Endothelial cell of umbilical vein (primary cell): ENCODE measurements around the gene DNASE1. TPM values are rescaled to one million over a fixed set of nuclear protein-coding genes. Genes with fewer than 3 reads are reported as not detected.

Experiments used
- BruUV-seq: library from RNA; stranded (reverse); fragments of 400-500 nt; replicated peaks from 2 replicates; lab custom pipeline; 2021; lab: Mats Ljungman, UMichigan
- CTCF ChIA-PET: fragments of 300-600, 350-600 bp; sonication (Branson Sonifier 250); formaldehyde crosslinking; loops from one replicate; lab custom pipeline; 2021; ENCODE audit warnings: antibody characterized with exemption, inconsistent platforms; lab: Charles Lee
- POLR2A ChIA-PET: fragments of 300-600, 350-600 bp; sonication (Branson Sonifier 250); formaldehyde crosslinking; loops from one replicate; lab custom pipeline; 2021; ENCODE audit warnings: antibody characterized with exemption, inconsistent platforms; lab: Charles Lee
- DNase-seq: peaks from one replicate; pipeline ENCODE4 v3.0.0-alpha.2; 2011; ENCODE audit warnings: low read depth, low spot score
- FAIRE-seq: peaks from 2 replicates; lab custom pipeline; 2011; peaks lifted over from hg19 to GRCh38; lab: Jason Lieb, UNC
- H2AFZ ChIP-seq: 2 replicates; pipeline ENCODE4 v1.6.0; 2012; ENCODE audit warnings: low read depth, low read length, control low read depth, inconsistent platforms
- H3K27ac ChIP-seq: 2 replicates; pipeline ENCODE4 v1.5.1; 2011; ENCODE audit warnings: low read depth, mild to moderate bottlenecking, control low read depth, low read length, moderate library complexity; ENCODE audit not compliant: insufficient read depth
- H3K27me3 ChIP-seq, 2 experiments: 2 replicates each; pipeline versions ENCODE4 v1.6.0 to v1.6.1; 2011; ENCODE audit warnings: low read length in 2 of 2, mixed read lengths in 1 of 2; ENCODE audit not compliant: control insufficient read depth in 2 of 2, insufficient read depth in 2 of 2
- H3K36me3 ChIP-seq, 2 experiments: 2 replicates in 1 of 2; 3 replicates in 1 of 2; pipeline ENCODE4 v1.5.1; 2011; ENCODE audit warnings: low read length in 2 of 2, mild to moderate bottlenecking in 1 of 2, moderate library complexity in 1 of 2; ENCODE audit not compliant: control insufficient read depth in 2 of 2, insufficient read depth in 2 of 2; ENCODE audit errors: extremely low read depth in 1 of 2
- H3K4me1 ChIP-seq: 3 replicates; pipeline ENCODE4 v1.5.1; 2011; ENCODE audit warnings: mild to moderate bottlenecking, low read length; ENCODE audit not compliant: control insufficient read depth, insufficient read depth; ENCODE audit errors: extremely low read depth
- H3K4me2 ChIP-seq: 2 replicates; pipeline ENCODE4 v1.6.1; 2011; ENCODE audit warnings: low read length, control low read depth, mixed read lengths; ENCODE audit not compliant: insufficient read depth
- H3K4me3 ChIP-seq, 3 experiments: fragments of 200-600 bp in 1 of 3; sonication (generic), shearing (Covaris generic) in 1 of 3; replicated peaks in 1 of 3; 2 replicates each; pipeline ENCODE4 v1.5.1; 2011 to 2016; ENCODE audit warnings: control low read depth in 3 of 3, low read length in 3 of 3, mild to moderate bottlenecking in 2 of 3, inconsistent platforms in 1 of 3, low read depth in 1 of 3, moderate library complexity in 1 of 3; ENCODE audit not compliant: insufficient read depth in 1 of 3
- H3K79me2 ChIP-seq: 2 replicates; pipeline ENCODE4 v1.6.0; 2012; ENCODE audit warnings: low read length, inconsistent platforms; ENCODE audit not compliant: control insufficient read depth, insufficient read depth
- H3K9ac ChIP-seq: replicated peaks from 2 replicates; pipeline ENCODE3; 2011; ENCODE audit warnings: low read length, control low read depth; ENCODE audit not compliant: insufficient read depth; ENCODE audit errors: extremely low read depth
- H3K9me1 ChIP-seq: replicated peaks from 3 replicates; pipeline ENCODE4 v1.6.0; 2011; ENCODE audit warnings: mild to moderate bottlenecking, low read length; ENCODE audit not compliant: control insufficient read depth, insufficient read depth; ENCODE audit errors: extremely low read depth
- H3K9me3 ChIP-seq: replicated peaks from 2 replicates; pipeline ENCODE4 v1.5.1; 2012; ENCODE audit warnings: low read length, inconsistent platforms; ENCODE audit not compliant: control insufficient read depth, insufficient read depth
- H4K20me1 ChIP-seq: replicated peaks from 2 replicates; pipeline ENCODE3; 2011; ENCODE audit warnings: mild to moderate bottlenecking, low read length; ENCODE audit not compliant: control insufficient read depth, insufficient read depth; ENCODE audit errors: extremely low read depth
- CTCF ChIP-seq, 2 donors: IDR thresholded peaks; 1 replicate in 1 of 2; 2 replicates in 1 of 2; pipeline ENCODE4 v1.5.1; 2011; ENCODE audit warnings: low read length in 2 of 2, mild to moderate bottlenecking in 2 of 2, moderate library complexity in 2 of 2, control low read depth in 1 of 2, inconsistent platforms in 1 of 2, low read depth in 1 of 2; ENCODE audit not compliant: insufficient read depth in 1 of 2; ENCODE audit errors: extremely low read depth in 1 of 2
- EZH2 ChIP-seq: IDR thresholded peaks from 2 replicates; pipeline ENCODE4 v1.6.1; 2012; ENCODE audit warnings: borderline replicate concordance, low read depth, mild to moderate bottlenecking, moderate library complexity, low read length, inconsistent platforms; ENCODE audit not compliant: severe bottlenecking
- FOS ChIP-seq: IDR thresholded peaks from 2 replicates; pipeline ENCODE4 v1.6.1; 2011; ENCODE audit warnings: mild to moderate bottlenecking, low read length, moderate library complexity, borderline replicate concordance; ENCODE audit not compliant: insufficient read depth
- GATA2 ChIP-seq: IDR thresholded peaks from 2 replicates; pipeline ENCODE4 v1.7.0; 2011; ENCODE audit warnings: low read depth, mild to moderate bottlenecking, moderate library complexity, mixed read lengths, low read length; ENCODE audit not compliant: insufficient read length, insufficient read depth
- JUN ChIP-seq: IDR thresholded peaks from 2 replicates; pipeline ENCODE4 v1.6.1; 2011; ENCODE audit warnings: borderline replicate concordance, low read depth; ENCODE audit not compliant: insufficient read length, insufficient read depth
- MAX ChIP-seq: IDR thresholded peaks from 2 replicates; pipeline ENCODE4 v1.6.1; 2011; ENCODE audit not compliant: insufficient read depth, insufficient read length
- MYC ChIP-seq: IDR thresholded peaks from one replicate; pipeline ENCODE4 v1.6.1; 2011; ENCODE audit warnings: mild to moderate bottlenecking, low read depth, low read length
- POLR2A ChIP-seq: IDR thresholded peaks from 2 replicates; pipeline ENCODE4 v1.6.1; 2012; ENCODE audit warnings: low read depth, mild to moderate bottlenecking, control low read depth, low read length
- POLR2AphosphoS5 ChIP-seq: IDR thresholded peaks from 2 replicates; pipeline ENCODE4 v1.6.1; 2012; ENCODE audit warnings: low read depth, mild to moderate bottlenecking, control low read depth, low read length, moderate library complexity; ENCODE audit not compliant: insufficient read depth
- dilution Hi-C: fragments of 300-500 bp; cut with MboI; formaldehyde crosslinking; loops from one replicate; pipeline ENCODE4 v1.15.0; 2019; ENCODE audit warnings: low sequenced_read_pairs; ENCODE audit not compliant: extremely low pct_ligation_motif_present
- intact Hi-C: fragments of 100-400 bp; cut with micrococcal nuclease; formaldehyde crosslinking; loops from one replicate; pipeline ENCODE4 v1.10.0; 2022
- polyA plus RNA-seq, 4 experiments: library from polyadenylated mRNA; depleted of rRNA in 3 of 4; stranded (reverse) in 3 of 4; unstranded in 1 of 4; fragments of >200 nt; gene quantifications; 2 replicates each; pipeline versions ENCODE4 v1.2.1 to v1.2.3, GENCODE V29; 2011 to 2012; ENCODE audit warnings: missing spikeins in 1 of 4
- total RNA-seq: library from RNA; stranded (reverse); gene quantifications from 2 replicates; pipeline ENCODE4 v1.2.3, GENCODE V29; 2021

The DNASE1 gene
- total and polyA plus RNA-seq, 2 donors (not counting 3 experiments of a cell fraction or from before 2014, with no cell fraction given), result 11.1 to 13.5 TPM

GRCh38 chr16:3664187-3664896 is 9.9 kb downstream of the DNASE1 start:
- H3K79me2 ChIP-seq, result no peaks in the 10 kb centered on the region
- H3K4me2 ChIP-seq, result no peak overlapping the region
- H3K27me3 ChIP-seq, result no peaks in the 10 kb centered on the region
- TF ChIP-seq JUN, result no peak
- TF ChIP-seq MAX, result no peak
- no peak for TF ChIP-seq POLR2AphosphoS5
- no peak for TF ChIP-seq EZH2
- TF ChIP-seq FOS, result no peak
- TF ChIP-seq MYC, result no peak
- TF ChIP-seq CTCF (IDR thresholded peaks at IDR 0.05; ENCODE audit: extremely low read depth in 1 of 2, insufficient read depth in 1 of 2, low read depth in 1 of 2, low read length in 2 of 2), result no peak
- TF ChIP-seq GATA2, result no peak
- no peak for TF ChIP-seq POLR2A
- ChIA-PET CTCF (interaction anchor here (1.0 kb wide), 1 partner anchor 26 kb away, joined by 3 read pairs; no protein-coding TSS in a partner anchor), POLR2A (no interaction called here)
- no peak overlapping the region for H3K27ac ChIP-seq
- no peaks in the 10 kb centered on the region for H3K4me1 ChIP-seq
- H3K36me3 ChIP-seq, result peaks cover 16 to 36% of the 10 kb centered on the region in 2 experiments
- no peak overlapping the region for H2AFZ ChIP-seq
- intact Hi-C loops (no loop called here), dilution Hi-C loops (no loop called here)
- no peak for DNase-seq
- H3K4me3 ChIP-seq, result no peak overlapping the region
- no TSS peak for BruUV-seq
- H4K20me1 ChIP-seq, result no peaks in the 10 kb centered on the region
- no peaks in the 10 kb centered on the region for H3K9me1 ChIP-seq
- H3K9me3 ChIP-seq, result no peaks in the 10 kb centered on the region
- no peak for FAIRE-seq
- no peak overlapping the region for H3K9ac ChIP-seq
